ENCODE results near the gene VWA5B2. TPM values are rescaled to one million over a fixed set of nuclear protein-coding genes. Genes with fewer than 3 reads are reported as not detected.

VWA5B2 gene
- total and polyA plus RNA-seq, 11 donors = 0.11 TPM; not detected in 10

- TF ChIP-seq POLR2A (IDR thresholded peaks at IDR 0.05) = no peak
- TF ChIP-seq CTCF (IDR thresholded peaks at IDR 0.05) = no peak
- Histone ChIP-seq H3K27me3 (no peaks in the 10 kb centered on the region), H3K36me3 (peaks cover 9 to 77% (median 67%) of the 10 kb centered on the region in 9 donors), H3K27ac (no peak overlapping the region), H3K9me3 (no peaks in the 10 kb centered on the region), H3K4me3 (no peak overlapping the region), H3K4me1 (no peaks in the 10 kb centered on the region)
- 72 to 87% (median 84%) methylated on average over 7 to 9 of the region's 9 CpGs for WGBS, 4 donors
- ATAC-seq = no peak
- no peak for DNase-seq
- intact Hi-C loops (cut with DNase I) = loop anchor here in 1 of 10 donors (10.0 kb wide), 1 partner anchor 51 kb away; the partner anchor contains the start of genes ALG3 and EEF1AKMT4
Measured at GRCh38 chr3:184193991-184194539, 35.3 kb upstream of the VWA5B2 start.

- H3K9me3 ChIP-seq = no peaks in the 10 kb centered on the region
- H3K27me3 ChIP-seq = no peaks in the 10 kb centered on the region
- H3K36me3 ChIP-seq = peaks cover 7 to 52% (median 43%) of the 10 kb centered on the region in 9 donors
- intact Hi-C loops (cut with DNase I) = loop anchor here in 1 of 10 donors (10.0 kb wide), 1 partner anchor 48 kb away; the partner anchor contains the start of genes ALG3 and EEF1AKMT4
- ATAC-seq = no peak
- no peak for TF ChIP-seq CTCF (IDR thresholded peaks at IDR 0.05)
- no peak for TF ChIP-seq POLR2A (IDR thresholded peaks at IDR 0.05)
- no peak for DNase-seq
- WGBS, 4 donors = 88 to 93% (median 91%) methylated on average over 6 of the region's 6 CpGs
- H3K4me1 ChIP-seq = no peaks in the 10 kb centered on the region
- H3K4me3 ChIP-seq = no peak overlapping the region
- no peak overlapping the region for H3K27ac ChIP-seq
Measured at GRCh38 chr3:184196536-184196935, 32.8 kb upstream of the VWA5B2 start.

GRCh38 chr3:184198509-184198908 is 30.9 kb upstream of the VWA5B2 start:
- intact Hi-C loops (cut with DNase I) = loop anchor here in 1 of 10 donors (10.0 kb wide), 1 partner anchor 46 kb away; the partner anchor contains the start of genes ALG3 and EEF1AKMT4
- no peaks in the 10 kb centered on the region for H3K9me3 ChIP-seq
- H3K27me3 ChIP-seq = no peaks in the 10 kb centered on the region
- 78 to 97% (median 82%) methylated on average over 4 to 9 of the region's 9 CpGs for WGBS, 4 donors
- DNase-seq (no peak), ATAC-seq (no peak)
- no peak overlapping the region for H3K4me3 ChIP-seq
- TF ChIP-seq POLR2A (IDR thresholded peaks at IDR 0.05) = no peak
- TF ChIP-seq CTCF (IDR thresholded peaks at IDR 0.05) = no peak
- H3K36me3 ChIP-seq = peaks cover 0 to 33% (median 24%) of the 10 kb centered on the region in 9 donors
- no peak overlapping the region for H3K27ac ChIP-seq
- no peaks in the 10 kb centered on the region for H3K4me1 ChIP-seq

GRCh38 chr3:184200825-184201224 is 28.6 kb upstream of the VWA5B2 start:
- peaks cover 0 to 10% (median under 1%) of the 10 kb centered on the region in 9 donors for H3K36me3 ChIP-seq
- TF ChIP-seq POLR2A (IDR thresholded peaks at IDR 0.05) (no peak), CTCF (IDR thresholded peaks at IDR 0.05) (no peak)
- ATAC-seq (no peak), DNase-seq (no peak)
- no peaks in the 10 kb centered on the region for H3K9me3 ChIP-seq
- H3K27me3 ChIP-seq = no peaks in the 10 kb centered on the region
- intact Hi-C loops (cut with DNase I) = no loop called here
- no peaks in the 10 kb centered on the region for H3K4me1 ChIP-seq
- no peak overlapping the region for H3K27ac ChIP-seq
- H3K4me3 ChIP-seq = no peak overlapping the region
